Measurements from ENCODE around the gene KIF14.
"Not testable (repeated sequence)": the region's sequence is repeated elsewhere in the genome, so short reads cannot be mapped to it uniquely, and the experiment has no call there.

Gene KIF14

GRCh38 chr1:200630515-200630899 lies 10.0 kb upstream of the KIF14 start:
- DNase-seq, result not testable (repeated sequence)

DNA sequence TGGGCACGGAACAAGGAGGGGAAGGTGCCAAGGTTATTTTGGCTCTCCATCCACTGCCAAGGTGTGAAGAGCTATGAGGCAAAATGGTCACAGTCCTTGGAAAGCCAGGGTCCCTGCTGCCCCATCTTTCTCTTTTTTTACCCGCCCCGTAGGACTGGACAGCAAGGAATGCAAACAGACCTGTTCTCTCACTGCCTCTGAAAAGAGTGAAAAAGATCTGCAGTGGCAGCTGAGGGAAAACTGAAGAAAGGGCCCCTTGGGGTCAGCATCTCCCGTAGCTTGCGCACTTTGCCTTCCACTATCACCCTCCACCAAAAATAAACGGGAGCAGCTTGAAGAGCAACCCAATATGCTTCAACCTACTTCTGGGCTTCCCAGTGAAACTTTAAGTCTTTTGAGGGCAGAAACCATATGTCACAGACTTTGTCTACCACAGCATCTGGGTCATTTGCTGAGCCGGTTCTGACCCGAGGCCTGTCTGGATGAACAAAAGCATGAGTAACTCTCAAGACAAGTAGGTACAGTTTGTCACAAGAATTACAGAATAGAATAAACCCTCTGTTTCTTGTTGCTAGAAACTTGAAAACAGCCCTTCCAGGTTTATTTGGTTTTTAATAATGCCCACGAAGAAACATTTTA lies 9.4 kb upstream of the KIF14 start:
- DNase-seq, result no peak

- no peak for DNase-seq
These were observed 7.8 kb upstream of the KIF14 start for GRCh38 chr1:200628223-200628881.

GRCh38 chr1:200627575-200628222 lies 7.1 kb upstream of the KIF14 start:
- no peak for DNase-seq

DNA sequence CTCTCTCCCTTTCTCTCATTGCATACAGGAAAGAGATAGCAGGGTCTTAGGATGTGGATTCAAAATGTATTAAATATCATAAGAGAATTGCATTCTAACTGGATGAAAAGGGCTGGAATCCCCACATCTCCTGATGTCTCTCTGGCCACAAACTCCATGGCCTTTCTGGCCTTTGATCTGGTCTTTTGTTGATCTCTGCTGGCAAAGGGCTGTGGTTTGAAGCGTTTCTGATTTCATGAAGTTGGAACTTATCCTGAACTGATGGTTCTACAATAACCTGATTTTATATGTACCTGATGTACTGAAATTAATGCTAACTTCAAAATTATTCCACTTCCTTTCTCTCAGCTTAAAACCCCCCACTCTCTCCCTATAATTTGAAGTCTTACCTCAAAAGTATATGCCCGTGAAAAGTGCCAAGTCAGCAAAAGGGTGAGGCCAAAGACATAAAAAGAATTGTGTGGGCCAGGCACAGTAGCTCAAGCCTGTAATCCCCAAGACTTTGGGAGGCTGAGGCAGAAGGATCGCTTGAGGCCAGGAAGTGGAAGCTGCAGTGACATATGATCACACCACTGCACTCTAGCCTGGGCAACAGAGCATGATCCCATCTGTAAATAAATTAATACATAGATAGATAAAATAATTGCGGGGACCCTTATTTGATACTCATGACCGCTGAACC lies 6.4 kb upstream of the KIF14 start:
- no peak for DNase-seq

DNA sequence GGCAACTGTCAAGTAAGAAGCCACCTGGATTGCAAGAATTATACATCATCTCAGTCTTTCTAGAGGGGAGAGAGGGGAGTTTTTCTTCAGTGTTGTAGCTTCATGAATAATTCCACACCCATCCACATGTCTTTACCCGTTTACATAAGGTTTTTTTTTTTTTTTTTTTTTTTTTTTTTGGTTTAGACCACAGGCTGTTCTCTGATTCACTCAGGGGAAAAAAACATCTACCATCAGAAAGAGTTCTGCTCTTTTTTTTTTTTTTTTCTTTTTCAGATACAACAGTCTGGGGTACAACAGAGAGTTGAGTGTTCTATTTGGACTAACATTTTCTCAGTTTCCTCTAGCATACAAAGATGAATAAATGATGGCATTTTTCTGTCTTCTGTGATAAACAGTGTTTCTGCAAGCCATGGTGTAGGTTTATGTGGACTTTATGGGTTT lies 4.9 kb upstream of the KIF14 start:
- DNase-seq, result peak in 3 of 6 experiments; percentile 2 to 24 (median 4)

- no peak for DNase-seq
These were observed 4.3 kb upstream of the KIF14 start for GRCh38 chr1:200624679-200625335.

DNA sequence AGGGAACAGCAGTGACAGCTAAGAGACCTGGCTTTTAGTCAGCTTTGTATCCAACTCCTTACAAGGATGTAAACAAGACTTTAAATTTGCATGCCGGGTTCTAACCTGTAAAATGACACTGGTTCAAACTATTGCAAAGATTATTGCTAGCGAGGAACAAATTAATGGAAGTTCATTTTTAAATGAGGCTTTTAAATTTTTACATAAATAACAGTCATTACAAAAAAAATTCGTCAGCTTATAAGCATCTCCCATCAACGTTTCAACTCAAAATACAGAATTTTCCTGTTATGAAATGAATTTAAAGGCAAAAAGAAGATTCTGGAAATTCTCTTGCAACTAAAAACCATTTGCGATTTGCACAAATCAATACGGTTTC lies 668 bp downstream of the KIF14 start:
- DNase-seq, result no peak

GRCh38 chr1:200610846-200611245 lies 9.7 kb downstream of the KIF14 start:
- no peak for DNase-seq

- no peak for DNase-seq
These were observed 17.9 kb downstream of the KIF14 start for GRCh38 chr1:200602632-200603031.

DNA sequence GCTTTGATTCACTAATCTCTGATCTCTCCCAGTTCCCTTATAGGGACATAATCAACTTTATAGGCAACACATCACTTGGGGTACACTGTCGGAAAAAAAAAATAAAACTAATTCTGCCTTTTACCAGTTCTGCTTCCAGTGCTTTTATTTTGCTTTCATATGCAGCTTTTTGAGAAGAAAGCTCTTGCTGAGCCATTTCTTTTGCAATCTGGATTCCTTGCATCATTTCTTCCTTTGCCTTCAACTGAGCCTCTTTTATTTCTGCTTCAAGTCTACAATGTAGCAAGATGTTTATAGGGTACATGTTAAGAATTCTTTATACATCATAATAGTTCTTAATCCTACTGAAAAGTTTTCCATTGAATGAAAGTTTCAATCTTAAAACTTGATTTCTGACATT lies 30.6 kb downstream of the KIF14 start:
- DNase-seq, result no peak

DNA sequence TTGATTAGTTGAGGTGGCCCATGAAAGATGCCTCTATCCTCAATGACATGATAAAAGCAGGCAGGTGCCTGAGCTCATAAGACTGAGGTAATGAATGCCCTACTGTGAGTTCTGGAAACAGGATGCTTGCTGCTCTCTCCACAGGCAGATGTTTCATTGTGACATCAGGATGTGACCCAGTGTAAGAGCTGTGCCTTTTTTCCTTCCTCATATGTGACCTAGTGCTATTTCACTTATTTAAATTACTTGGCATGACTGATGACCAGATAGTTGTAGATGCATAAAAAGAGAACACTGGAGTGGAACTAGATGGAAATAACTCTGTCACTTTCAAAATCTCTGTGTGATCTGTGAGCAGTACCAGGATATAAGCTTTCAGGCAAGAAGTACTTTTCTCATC lies 31.9 kb downstream of the KIF14 start:
- DNase-seq, result no peak

- no peak for DNase-seq
These were observed 56.2 kb downstream of the KIF14 start for GRCh38 chr1:200564319-200564718.

DNA sequence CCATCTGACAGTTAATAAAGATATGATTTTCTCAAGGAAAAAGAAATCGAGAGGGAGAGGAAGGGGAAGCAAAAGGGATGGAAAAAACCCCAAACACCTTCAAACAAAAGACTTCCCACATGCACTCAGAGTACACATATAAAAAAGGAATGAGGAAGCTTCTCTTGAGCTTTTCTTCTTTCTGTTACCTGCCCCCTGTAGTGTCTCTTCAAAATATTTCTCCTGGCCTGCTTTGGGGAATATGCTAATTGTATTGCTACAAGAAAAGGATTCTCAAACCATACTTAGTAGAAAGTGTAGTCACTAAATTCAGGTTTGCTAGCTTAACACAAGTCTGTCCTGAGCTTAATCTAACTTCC lies 58.7 kb downstream of the KIF14 start:
- DNase-seq, result no peak

DNA sequence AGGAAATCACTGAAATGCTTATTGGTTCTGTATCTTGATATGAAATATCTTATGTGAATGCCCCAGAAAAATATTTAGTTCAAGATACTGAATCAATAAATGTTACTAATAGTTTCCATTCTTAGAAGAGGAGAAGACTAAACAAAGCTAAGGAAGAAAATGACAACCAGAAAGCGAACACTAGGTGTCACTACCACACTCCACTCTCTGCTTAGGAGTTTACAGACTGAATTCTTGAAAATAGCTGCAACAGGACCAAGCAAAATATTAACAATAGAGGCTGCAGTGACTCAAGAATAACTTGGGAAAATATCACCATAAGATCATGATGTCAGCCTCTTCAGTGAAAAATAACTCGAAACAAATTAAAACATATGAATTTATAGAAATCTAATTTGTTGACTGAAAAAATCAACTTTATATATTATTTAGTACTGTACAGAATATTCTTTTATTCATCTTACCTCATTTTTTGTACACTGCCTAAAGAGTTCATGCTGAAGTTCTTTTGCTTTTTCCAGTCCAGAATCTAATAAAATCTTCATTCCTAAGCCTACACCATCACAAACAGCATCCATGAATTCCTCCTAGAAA lies 61.6 kb downstream of the KIF14 start:
- peak in 2 of 6 experiments; percentile 8 to 21 for DNase-seq

DNA sequence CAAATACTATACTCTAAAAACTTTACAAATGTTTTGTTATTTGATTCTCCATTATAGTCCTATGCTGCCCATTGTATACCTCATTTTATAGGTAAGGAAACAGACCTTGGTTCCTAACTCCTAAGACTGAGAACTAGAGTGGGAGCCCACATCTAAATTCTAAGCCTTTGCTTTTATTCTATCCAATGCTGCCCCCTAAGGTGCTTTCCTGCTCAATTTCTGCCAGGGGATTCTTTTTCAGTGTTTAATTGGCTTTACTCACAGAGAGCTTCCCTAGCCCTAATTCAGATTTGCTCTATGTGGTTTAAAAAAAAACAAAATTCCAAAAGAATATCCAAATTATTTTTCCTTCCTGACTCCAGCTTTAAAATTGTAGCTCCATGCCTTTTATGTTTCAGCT lies 64.5 kb downstream of the KIF14 start:
- peak in 2 of 6 experiments; percentile 4 to 15 for DNase-seq

GRCh38 chr1:200552737-200553136 lies 67.8 kb downstream of the KIF14 start:
- DNase-seq, result not testable (repeated sequence)

DNA sequence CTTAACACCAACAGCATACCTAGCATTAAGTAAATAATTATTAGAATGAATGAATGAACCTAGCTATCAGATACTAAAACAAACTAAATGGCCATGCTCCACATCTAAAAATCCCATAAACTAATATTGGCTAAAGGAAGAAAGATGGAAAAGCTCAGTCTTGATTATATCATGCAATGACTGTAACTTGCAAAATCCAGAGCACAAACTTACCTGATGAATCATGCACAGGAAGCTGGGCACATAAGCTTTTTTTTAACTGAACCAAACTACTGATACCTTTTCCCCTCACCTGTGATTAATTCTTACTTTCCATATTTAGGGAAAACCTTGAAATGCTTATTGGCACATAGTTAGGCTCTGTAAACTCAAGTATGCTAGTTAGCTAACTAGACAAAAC lies 70.2 kb downstream of the KIF14 start:
- no peak for DNase-seq

GRCh38 chr1:200547386-200547785 lies 73.2 kb downstream of the KIF14 start:
- DNase-seq, result no peak

- no peak for DNase-seq
These were observed 74.0 kb downstream of the KIF14 start for GRCh38 chr1:200546577-200546976.

GRCh38 chr1:200542162-200542561 lies 78.4 kb downstream of the KIF14 start:
- no peak for DNase-seq

DNA sequence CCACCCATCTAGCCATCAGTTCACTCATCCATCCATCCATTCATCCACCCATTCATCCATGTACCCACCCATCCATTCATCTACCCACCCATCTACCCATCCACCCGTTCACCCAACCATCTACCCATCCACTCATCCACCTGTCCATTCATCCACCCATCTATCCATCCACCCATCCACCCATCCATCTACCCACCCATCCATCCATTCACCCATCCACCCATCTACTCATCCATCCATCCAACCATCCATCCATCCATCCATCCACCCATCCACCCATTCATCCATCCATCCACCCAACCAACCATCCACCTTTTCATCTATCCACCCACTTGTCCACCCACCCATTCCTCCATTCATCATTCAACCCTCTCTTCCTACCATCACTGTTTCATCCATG lies 80.3 kb downstream of the KIF14 start:
- no peak for DNase-seq

GRCh38 chr1:200538179-200538578 lies 82.4 kb downstream of the KIF14 start:
- no peak for DNase-seq
